22Rv1 (cell line): ENCODE measurements around the gene PDE4B.

ENCODE experiments used
- ZFX ChIP-seq: fragments of 450-650 bp; IDR thresholded peaks from 2 replicates; pipeline ENCODE4 v1.6.1; 2017; ENCODE audit warnings: antibody characterized with exemption, borderline replicate concordance
- TF ChIP-seq, protein P1 (sequence below): fragments of 450-650 bp; IDR thresholded peaks from 2 replicates; pipeline ENCODE4 v1.5.1; 2017; ENCODE audit warnings: mild to moderate bottlenecking

DNA sequence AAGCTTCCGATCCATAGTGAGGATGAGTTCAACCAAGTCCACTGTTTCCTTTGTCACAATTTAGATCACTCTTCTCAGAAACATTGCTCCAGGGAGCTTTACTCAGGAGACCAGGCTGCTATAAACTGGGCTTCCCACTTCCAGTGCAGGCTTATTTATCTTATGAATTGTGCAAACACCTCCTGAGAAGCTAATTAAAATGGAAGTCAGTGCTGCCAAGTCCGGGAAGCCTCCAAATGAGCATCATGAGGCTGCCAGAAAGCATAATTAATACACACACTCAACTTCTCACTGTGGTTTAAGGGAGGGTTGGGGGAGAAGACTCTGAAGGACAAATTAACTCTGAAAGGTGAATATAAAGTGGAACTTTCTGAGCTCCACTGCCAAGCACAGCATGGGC is 596.2 kb downstream of the PDE4B start:
- TF ChIP-seq, protein P1, sequence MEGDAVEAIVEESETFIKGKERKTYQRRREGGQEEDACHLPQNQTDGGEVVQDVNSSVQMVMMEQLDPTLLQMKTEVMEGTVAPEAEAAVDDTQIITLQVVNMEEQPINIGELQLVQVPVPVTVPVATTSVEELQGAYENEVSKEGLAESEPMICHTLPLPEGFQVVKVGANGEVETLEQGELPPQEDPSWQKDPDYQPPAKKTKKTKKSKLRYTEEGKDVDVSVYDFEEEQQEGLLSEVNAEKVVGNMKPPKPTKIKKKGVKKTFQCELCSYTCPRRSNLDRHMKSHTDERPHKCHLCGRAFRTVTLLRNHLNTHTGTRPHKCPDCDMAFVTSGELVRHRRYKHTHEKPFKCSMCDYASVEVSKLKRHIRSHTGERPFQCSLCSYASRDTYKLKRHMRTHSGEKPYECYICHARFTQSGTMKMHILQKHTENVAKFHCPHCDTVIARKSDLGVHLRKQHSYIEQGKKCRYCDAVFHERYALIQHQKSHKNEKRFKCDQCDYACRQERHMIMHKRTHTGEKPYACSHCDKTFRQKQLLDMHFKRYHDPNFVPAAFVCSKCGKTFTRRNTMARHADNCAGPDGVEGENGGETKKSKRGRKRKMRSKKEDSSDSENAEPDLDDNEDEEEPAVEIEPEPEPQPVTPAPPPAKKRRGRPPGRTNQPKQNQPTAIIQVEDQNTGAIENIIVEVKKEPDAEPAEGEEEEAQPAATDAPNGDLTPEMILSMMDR = no peak
- TF ChIP-seq ZFX = no peak
